GM12878 (cell line): ENCODE data around the gene GALE. TPM values are rescaled to one million over a fixed set of nuclear protein-coding genes. Genes with fewer than 3 reads are reported as not detected.
"Not testable (repeated sequence)": the region's sequence is repeated elsewhere in the genome, so short reads cannot be mapped to it uniquely, and the experiment has no call there.

Experiments used
- ATAC-seq: fragments of 200-7000 bp; cut with Tn5 transposase; 3 replicates; pipeline ENCODE4 v1.9.1; 2020; ENCODE audit warnings: mild to moderate bottlenecking, moderate library complexity
- BruUV-seq: library from RNA; stranded (reverse); fragments of 400-500 nt; replicated peaks from 2 replicates; lab custom pipeline; 2021; lab: Mats Ljungman, UMichigan
- CTCF ChIA-PET: fragments of 300-600 bp; sonication (Branson Sonifier 250); formaldehyde crosslinking; extraction: SDS; loops from one replicate; lab custom pipeline; 2021; ENCODE audit warnings: inconsistent platforms; lab: Yijun Ruan, JAX
- POLR2A ChIA-PET: fragments of 350-600 bp; formaldehyde crosslinking; extraction: SDS; loops from one replicate; lab custom pipeline; 2021; ENCODE audit warnings: inconsistent platforms; lab: Charles Lee
- RAD21 ChIA-PET: fragments of 300-600 bp; sonication (Branson Sonifier 250); formaldehyde crosslinking; loops from one replicate; lab custom pipeline; 2023; ENCODE audit warnings: antibody characterized with exemption; ENCODE audit not compliant: unreplicated experiment; lab: Charles Lee
- SMC1A ChIA-PET: fragments of 300-600 bp; sonication (Branson Sonifier 250); formaldehyde crosslinking; loops from one replicate; lab custom pipeline; 2023; ENCODE audit not compliant: unreplicated experiment, uncharacterized antibody; lab: Charles Lee
- DNase-seq: peaks from one replicate; pipeline ENCODE4 v3.0.0-alpha.2; 2011; ENCODE audit warnings: low read depth, low spot score
- FAIRE-seq: peaks from 3 replicates; lab custom pipeline; 2011; peaks lifted over from hg19 to GRCh38; lab: Jason Lieb, UNC
- H2AFZ ChIP-seq: 2 replicates; pipeline ENCODE4 v1.6.0; 2011; ENCODE audit warnings: low read depth, low read length, control low read depth; ENCODE audit not compliant: control insufficient read depth
- H3K27ac ChIP-seq: 2 replicates; pipeline ENCODE4 v1.5.1; 2011; ENCODE audit warnings: control low read depth; ENCODE audit not compliant: control insufficient read depth, insufficient read depth
- H3K27me3 ChIP-seq, 2 experiments: replicated peaks in 1 of 2; 2 replicates each; pipeline versions ENCODE4 v1.6.0 to v1.6.1; 2011; ENCODE audit warnings: low read length in 1 of 2; ENCODE audit not compliant: control insufficient read depth in 2 of 2, insufficient read depth in 2 of 2
- H3K36me3 ChIP-seq, 2 experiments: 2 replicates each; pipeline ENCODE4 v1.5.1; 2011; ENCODE audit warnings: low read length in 1 of 2; ENCODE audit not compliant: control insufficient read depth in 2 of 2, insufficient read depth in 2 of 2
- H3K4me1 ChIP-seq: 2 replicates; pipeline ENCODE4 v1.6.1; 2011; ENCODE audit warnings: mild to moderate bottlenecking, low read length, moderate library complexity, mixed read lengths; ENCODE audit not compliant: control insufficient read depth, insufficient read depth
- H3K4me2 ChIP-seq: 2 replicates; pipeline ENCODE4 v1.6.0; 2011; ENCODE audit warnings: control low read depth; ENCODE audit not compliant: control insufficient read depth, insufficient read depth
- H3K4me3 ChIP-seq: fragments of 200-600 bp; sonication (generic); 2 replicates; pipeline ENCODE4 v1.5.1; 2016
- H3K79me2 ChIP-seq: 2 replicates; pipeline ENCODE4 v1.6.0; 2011; ENCODE audit warnings: low read length; ENCODE audit not compliant: control insufficient read depth, insufficient read depth
- H3K9ac ChIP-seq: 2 replicates; pipeline ENCODE4 v1.8.0; 2011; ENCODE audit warnings: low read length, control low read depth, mixed read lengths; ENCODE audit not compliant: control insufficient read depth, insufficient read depth
- H3K9me3 ChIP-seq: replicated peaks from 3 replicates; pipeline ENCODE4 v1.5.1; 2011; ENCODE audit warnings: mild to moderate bottlenecking, low read length; ENCODE audit not compliant: control insufficient read depth, insufficient read depth
- H4K20me1 ChIP-seq: 2 replicates; pipeline ENCODE4 v1.6.0; 2011; ENCODE audit not compliant: control insufficient read depth, insufficient read depth
- CREM ChIP-seq: IDR thresholded peaks from 2 replicates; pipeline ENCODE4 v1.6.1; 2014; ENCODE audit warnings: antibody characterized with exemption, low read depth
- HDGF ChIP-seq: fragments of 450-650 bp; IDR thresholded peaks from 2 replicates; pipeline ENCODE4 v1.6.1; 2016; ENCODE audit warnings: antibody characterized with exemption
- IKZF1 ChIP-seq: fragments of 450-650 bp; conservative IDR thresholded peaks from 2 replicates; pipeline ENCODE4 v1.6.1; 2017; ENCODE audit warnings: antibody characterized with exemption, mild to moderate bottlenecking
- PML ChIP-seq: IDR thresholded peaks from 2 replicates; pipeline ENCODE4 v1.6.1; 2012; ENCODE audit warnings: low read length, inconsistent platforms
- SREBF2 ChIP-seq: IDR thresholded peaks from 2 replicates; pipeline ENCODE4 v1.6.1; 2012; ENCODE audit warnings: mild to moderate bottlenecking, low read length
- WGBS: methylation state at CpG from one replicate; pipeline ENCODE4 v1.1.6; 2016; ENCODE audit warnings: low lambda C conversion rate; ENCODE audit not compliant: insufficient replicate concordance, insufficient coverage; ENCODE audit errors: missing lambda C conversion rate; 5-methylcytosine and 5-hydroxymethylcytosine counted together
- in situ Hi-C: fragments of 300-500 bp; cut with MboI; formaldehyde crosslinking; loops from 9 replicates; pipeline ENCODE4 v1.14.3; 2018; ENCODE audit warnings: mixed read lengths
- intact Hi-C: fragments of 100-400 bp; cut with micrococcal nuclease; formaldehyde crosslinking; loops from one replicate; pipeline ENCODE4 v1.14.2; 2022; ENCODE audit not compliant: unreplicated experiment
- polyA plus RNA-seq, 11 experiments: library from polyadenylated mRNA; depleted of rRNA in 4 of 11; unstranded in 6 of 11; stranded (reverse) in 5 of 11; fragments of >200 nt; fragmentation: Nextera tagmentation in 4 of 11; fragmentation: Illumina TruSeq in 1 of 11; extraction: Ambion mirVana in 4 of 11; extraction: Trizol in 1 of 11; gene quantifications; 1 replicate in 1 of 11; 2 replicates in 10 of 11; pipeline versions ENCODE4 v1.2.1 to v1.2.3, GENCODE V29; 2011 to 2016; ENCODE audit warnings: inconsistent platforms in 2 of 11, missing spikeins in 2 of 11, low read depth in 1 of 11
- total RNA-seq, 4 experiments: library from RNA; depleted of rRNA in 3 of 4; stranded (reverse); fragments of >200 nt in 3 of 4; fragmentation: Illumina TruSeq in 1 of 4; extraction: Trizol in 1 of 4; gene quantifications; 2 replicates each; pipeline versions ENCODE4 v1.2.1 to v1.2.3, GENCODE V29; 2013 to 2021

Gene GALE
- total and polyA plus RNA-seq, 10 of the 15 experiments (the other 5 are each of a cell fraction or from before 2014, with no cell fraction given), result 4.2 to 93.7 (median 40.4) TPM

DNA sequence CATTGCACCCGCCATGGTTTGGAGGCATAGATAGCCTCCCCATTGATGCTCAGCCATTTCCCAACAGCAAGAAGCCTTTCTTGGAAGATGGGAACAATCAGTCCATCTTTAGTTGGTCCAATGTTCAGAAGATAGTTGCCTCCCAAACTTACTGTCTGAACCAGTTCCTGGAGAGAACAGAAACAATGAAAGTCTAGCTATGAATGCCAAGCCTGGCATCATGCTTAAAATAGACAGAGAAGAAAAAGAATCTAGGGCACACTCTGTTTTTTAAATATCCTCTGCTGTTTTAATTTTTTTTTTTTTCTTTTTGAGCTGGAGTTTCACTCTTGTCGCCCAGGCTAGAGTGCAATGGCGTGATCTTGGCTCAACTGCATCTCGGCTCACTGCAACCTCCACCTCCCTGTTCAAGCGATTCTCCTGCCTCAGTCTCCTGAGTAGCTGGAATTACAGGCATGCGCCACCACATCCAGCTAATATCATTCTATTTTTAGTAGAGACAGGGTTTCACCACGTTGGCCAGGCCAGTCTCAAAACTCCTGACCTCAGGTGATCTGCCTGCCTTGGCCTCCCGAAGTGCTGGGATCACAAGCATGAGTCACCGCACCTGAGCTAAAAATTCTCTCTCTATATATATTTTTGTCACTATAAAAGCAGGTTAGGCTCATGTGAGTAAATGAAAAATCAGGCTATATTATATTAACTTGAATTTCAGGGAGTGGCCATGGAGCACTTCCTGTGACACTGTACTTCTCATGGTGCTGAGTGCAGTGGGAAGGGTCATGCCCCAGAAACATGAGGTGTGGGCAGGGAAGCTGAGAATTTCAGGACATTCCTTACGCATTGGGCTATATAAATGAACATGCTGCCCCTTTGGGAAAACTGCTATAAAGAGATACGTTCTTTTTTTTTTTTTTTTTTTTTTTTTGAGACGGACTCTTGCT is 48.4 kb upstream of the GALE start:
- RAD21 ChIA-PET, result interaction anchor here (0.6 kb wide), 1 partner anchor 170 kb away, joined by 3 read pairs; no protein-coding TSS in a partner anchor
- DNase-seq (no peak), FAIRE-seq (no peak), ATAC-seq (no peak)
- 91% methylated on average over 11 of the region's 12 CpGs for WGBS
- H4K20me1 ChIP-seq, result no peaks in the 10 kb centered on the region
- no peak overlapping the region for H2AFZ ChIP-seq
- H3K9me3 ChIP-seq, result peaks cover 2% of the 10 kb centered on the region; the same call in 2 of the 3 replicates
- H3K27me3 ChIP-seq, result no peaks in the 10 kb centered on the region
- SMC1A ChIA-PET, result interaction anchor here (1.1 to 2.0 kb wide), 3 partner anchors 27 to 77 kb away, joined by 4 to 8 read pairs (median 4); no protein-coding TSS in a partner anchor
- H3K36me3 ChIP-seq, result peaks cover 0 to 4% of the 10 kb centered on the region in 2 experiments; a peak in 3 of 4 replicates
- no peak for TF ChIP-seq SREBF2
- no peak for TF ChIP-seq HDGF
- no peak for TF ChIP-seq IKZF1
- no peak for TF ChIP-seq PML
- TF ChIP-seq CREM, result no peak
- no peaks in the 10 kb centered on the region for H3K79me2 ChIP-seq
- intact Hi-C loops, result no loop called here
- H3K4me3 ChIP-seq, result no peak overlapping the region
- H3K27ac ChIP-seq, result no peak overlapping the region
- no peak overlapping the region for H3K9ac ChIP-seq
- in situ Hi-C loops, result no loop called here
- CTCF ChIA-PET, result interaction anchor here (1.0 to 1.4 kb wide), 2 partner anchors 38 kb away, joined by 3 to 4 read pairs; no protein-coding TSS in a partner anchor
- POLR2A ChIA-PET, result interaction anchor here (0.6 to 1.4 kb wide), 2 partner anchors 24 to 1837 kb away, joined by 3 to 5 read pairs; partner anchors contain the start of gene HMGCL
- H3K4me1 ChIP-seq, result no peaks in the 10 kb centered on the region
- BruUV-seq, result no TSS peak
- no peak overlapping the region for H3K4me2 ChIP-seq

DNA sequence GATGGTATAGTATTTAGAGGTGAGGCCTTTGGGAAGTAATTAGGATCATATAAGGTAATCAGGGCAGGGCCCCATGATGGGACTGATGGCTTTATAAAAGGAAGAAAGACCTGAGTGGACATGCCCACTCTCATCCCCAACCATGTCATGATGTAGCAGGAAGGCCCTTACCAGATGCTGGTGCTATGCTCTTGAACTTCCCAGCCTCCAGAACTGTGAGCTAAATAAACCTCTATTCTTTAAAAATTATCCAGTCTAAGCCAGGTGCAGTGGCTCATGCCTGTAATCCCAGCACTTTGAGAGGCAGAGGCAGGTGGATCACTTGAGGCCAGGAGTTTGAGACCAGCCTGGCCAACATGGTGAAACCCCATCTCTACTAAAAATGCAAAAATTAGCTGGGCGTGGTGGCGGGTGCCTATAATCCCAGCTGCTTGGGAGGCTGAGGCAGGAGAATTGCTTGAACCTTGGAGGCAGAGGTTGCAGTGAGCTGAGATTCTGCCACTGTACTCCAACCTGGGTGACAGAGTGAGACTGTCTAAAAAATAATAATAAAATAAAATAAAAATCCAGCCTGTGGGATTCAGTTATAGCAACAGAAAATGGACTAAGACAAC is 47.0 kb upstream of the GALE start:
- RAD21 ChIA-PET, BruUV-seq: not testable (repeated sequence)

More for the DNA sequence above, 47.0 kb upstream of the GALE start:
- DNase-seq, H3K36me3 ChIP-seq, in situ Hi-C loops, H3K9ac ChIP-seq, H3K4me2 ChIP-seq, FAIRE-seq, H2AFZ ChIP-seq, intact Hi-C loops, H3K9me3 ChIP-seq, H3K27ac ChIP-seq, POLR2A ChIA-PET, H3K4me3 ChIP-seq, H4K20me1 ChIP-seq, H3K79me2 ChIP-seq, ATAC-seq, H3K4me1 ChIP-seq, SMC1A ChIA-PET, H3K27me3 ChIP-seq: not testable (repeated sequence)
- 100% methylated on average over 2 of the region's 2 CpGs for WGBS
- CTCF ChIA-PET, result interaction anchor here (1.0 kb wide), 1 partner anchor 69 kb away, joined by 3 read pairs; no protein-coding TSS in a partner anchor
